ENCODE measurements around the gene ALG1. TPM values are rescaled to one million over a fixed set of nuclear protein-coding genes. Genes with fewer than 3 reads are reported as not detected.

Gene ALG1
- polyA plus RNA-seq, 1 of the 3 experiments (the other 2 are of a cell fraction) = 27.0 TPM

DNA sequence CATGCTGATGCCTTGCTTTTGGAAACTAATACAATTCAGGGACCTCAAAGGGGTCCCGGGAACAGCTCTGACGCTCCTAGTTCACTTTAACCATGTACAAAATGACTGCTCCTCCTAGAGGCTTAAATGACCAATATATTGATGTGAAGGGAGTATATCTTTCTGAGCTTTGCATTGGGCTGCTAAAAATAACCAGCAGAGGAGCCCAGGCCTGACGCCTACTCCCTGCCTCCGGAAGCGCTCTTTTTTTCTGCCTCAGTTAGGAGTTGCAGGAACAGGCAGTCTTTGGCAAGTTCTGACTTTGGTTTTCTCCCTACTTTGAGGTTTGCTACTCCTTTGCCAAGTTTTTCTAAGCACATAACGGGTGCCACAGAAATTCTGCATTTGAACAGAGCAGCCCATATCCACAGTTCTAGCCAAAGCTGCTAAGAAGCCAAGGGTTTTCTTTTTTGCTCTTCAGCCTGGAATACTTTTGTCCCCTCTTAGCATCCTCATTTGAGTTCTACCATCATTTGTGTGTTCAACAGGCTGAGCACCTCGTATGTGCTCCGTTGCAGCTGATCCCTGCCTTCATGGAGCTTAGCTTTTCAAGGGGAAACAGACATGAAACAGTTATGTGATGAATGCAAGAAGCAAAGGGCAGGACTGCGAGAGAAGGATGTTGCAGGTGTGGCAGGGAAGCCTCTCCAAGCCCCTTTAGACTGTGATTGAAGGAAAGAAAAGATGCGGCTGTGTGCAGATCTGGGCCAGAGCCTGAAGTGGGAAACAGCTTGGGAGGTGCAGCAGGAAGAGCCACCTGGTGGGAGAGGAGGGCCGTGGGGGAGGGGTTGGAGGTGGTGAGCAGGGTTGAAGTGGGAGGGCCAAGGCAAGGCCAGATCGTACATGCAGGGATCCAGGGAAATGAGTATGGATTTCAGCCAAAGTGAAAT is 35.2 kb upstream of the ALG1 start:
- CTCF ChIA-PET = interaction anchor here (0.6 to 1.6 kb wide), 3 partner anchors 9 to 34 kb away, joined by 3 read pairs; no protein-coding TSS in a partner anchor
- H2AFZ ChIP-seq (ENCODE audit: low read depth) = no peak overlapping the region
- no peaks in the 10 kb centered on the region for H3K9me2 ChIP-seq
- H3K36me3 ChIP-seq (replicated peaks in 1 of 2; ENCODE audit: control insufficient read depth in 1 of 2, insufficient read depth in 2 of 2, low read length in 1 of 2) = no peaks in the 10 kb centered on the region
- H3F3A ChIP-seq (replicated peaks; ENCODE audit: insufficient read depth) = no peaks in the 10 kb centered on the region
- H3K27me3 ChIP-seq (ENCODE audit: insufficient read depth) = peaks cover 6% of the 10 kb centered on the region; the same call in 1 of the 2 replicates
- POLR2A ChIA-PET = no interaction called here
- DNase-seq = no peak
- H3K4me1 ChIP-seq (ENCODE audit: control insufficient read depth in 1 of 2, insufficient read depth in 2 of 2, low read depth in 1 of 2, low read length in 1 of 2) = peaks cover 0 to 12% of the 10 kb centered on the region in 2 experiments; a peak in 2 of 4 replicates
- no peaks in the 10 kb centered on the region for H3K9me3 ChIP-seq
- no peak overlapping the region for H3K4me3 ChIP-seq (ENCODE audit: low read depth in 2 of 2, low read length in 1 of 2)
- no peaks in the 10 kb centered on the region for H4K20me1 ChIP-seq (ENCODE audit: insufficient read depth)
- no peaks in the 10 kb centered on the region for H3K79me2 ChIP-seq (ENCODE audit: insufficient read depth)
- no peak overlapping the region for H3K27ac ChIP-seq (ENCODE audit: low read depth in 2 of 2, low read length in 1 of 2)
- no peak for TF ChIP-seq RFX5 (IDR thresholded peaks at IDR 0.05; ENCODE audit: low read length)
- no peak overlapping the region for H3K9ac ChIP-seq
- no peak overlapping the region for H3K4me2 ChIP-seq
- WGBS (ENCODE audit: low lambda C conversion rate) = 50% methylated on average over 12 of the region's 12 CpGs

DNA sequence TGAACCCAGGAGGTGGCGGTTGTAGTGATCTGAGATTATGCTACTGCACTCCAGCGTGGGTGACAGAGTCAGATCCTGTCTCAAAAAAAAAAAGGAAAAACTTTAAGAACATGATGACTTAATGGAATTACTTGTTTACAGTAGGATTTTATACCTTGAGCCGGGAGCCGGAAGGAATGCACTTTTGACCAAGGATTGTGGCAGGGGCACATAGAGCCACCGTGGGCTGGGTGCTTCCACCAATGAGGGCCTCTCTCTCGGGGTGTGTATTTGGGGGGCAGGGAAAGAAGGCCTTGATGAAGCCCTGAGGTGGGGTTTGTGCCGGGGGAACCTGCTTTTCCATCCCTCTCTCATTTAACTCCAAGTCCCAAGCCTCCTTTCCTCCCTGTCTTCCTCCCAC is 31.2 kb upstream of the ALG1 start:
- no peaks in the 10 kb centered on the region for H3F3A ChIP-seq (replicated peaks; ENCODE audit: insufficient read depth)
- H3K27me3 ChIP-seq (ENCODE audit: insufficient read depth) = peaks cover 6% of the 10 kb centered on the region; the same call in 1 of the 2 replicates
- H4K20me1 ChIP-seq (ENCODE audit: insufficient read depth) = no peaks in the 10 kb centered on the region
- no peaks in the 10 kb centered on the region for H3K4me1 ChIP-seq (ENCODE audit: control insufficient read depth in 1 of 2, insufficient read depth in 2 of 2, low read depth in 1 of 2, low read length in 1 of 2)
- no peaks in the 10 kb centered on the region for H3K36me3 ChIP-seq (replicated peaks in 1 of 2; ENCODE audit: control insufficient read depth in 1 of 2, insufficient read depth in 2 of 2, low read length in 1 of 2)
- no peaks in the 10 kb centered on the region for H3K9me3 ChIP-seq
- H3K9me2 ChIP-seq = no peaks in the 10 kb centered on the region
- no peak overlapping the region for H2AFZ ChIP-seq (ENCODE audit: low read depth)
- no peak for DNase-seq
- CTCF ChIA-PET = interaction anchor here (1.8 kb wide), 1 partner anchor 15 kb away, joined by 7 read pairs; no protein-coding TSS in a partner anchor
- H3K4me2 ChIP-seq = no peak overlapping the region
- TF ChIP-seq GATA2 (CRISPR knock-in tag; IDR thresholded peaks at IDR 0.05) (no peak), SMC3 (IDR thresholded peaks at IDR 0.05; ENCODE audit: low read depth, low read length) (no peak), MAX (IDR thresholded peaks at IDR 0.05; ENCODE audit: low read depth) (no peak), GABPA (IDR thresholded peaks at IDR 0.05; ENCODE audit: low read depth) (no peak), RXRA (IDR thresholded peaks at IDR 0.05; ENCODE audit: borderline replicate concordance, low read depth) (no peak), MEF2A (IDR thresholded peaks at IDR 0.05; ENCODE audit: borderline replicate concordance, low read depth) (no peak), RAD21 (IDR thresholded peaks at IDR 0.05; ENCODE audit: low read length) (no peak), TAF1 (IDR thresholded peaks at IDR 0.05; ENCODE audit: borderline replicate concordance, low read depth, low read length) (no peak)
- TF ChIP-seq, protein P1, sequence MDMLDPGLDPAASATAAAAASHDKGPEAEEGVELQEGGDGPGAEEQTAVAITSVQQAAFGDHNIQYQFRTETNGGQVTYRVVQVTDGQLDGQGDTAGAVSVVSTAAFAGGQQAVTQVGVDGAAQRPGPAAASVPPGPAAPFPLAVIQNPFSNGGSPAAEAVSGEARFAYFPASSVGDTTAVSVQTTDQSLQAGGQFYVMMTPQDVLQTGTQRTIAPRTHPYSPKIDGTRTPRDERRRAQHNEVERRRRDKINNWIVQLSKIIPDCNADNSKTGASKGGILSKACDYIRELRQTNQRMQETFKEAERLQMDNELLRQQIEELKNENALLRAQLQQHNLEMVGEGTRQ (IDR thresholded peaks at IDR 0.05; ENCODE audit: borderline replicate concordance, low read depth, low read length) = no peak
- POLR2A ChIA-PET = no interaction called here
- H3K79me2 ChIP-seq (ENCODE audit: insufficient read depth) = no peaks in the 10 kb centered on the region
- 21% methylated on average over 7 of the region's 7 CpGs for WGBS (ENCODE audit: low lambda C conversion rate)
- no peak overlapping the region for H3K27ac ChIP-seq (ENCODE audit: low read depth in 2 of 2, low read length in 1 of 2)
- H3K4me3 ChIP-seq (ENCODE audit: low read depth in 2 of 2, low read length in 1 of 2) = no peak overlapping the region
- H3K9ac ChIP-seq = no peak overlapping the region
